ENCODE data around the gene NOP14.

The NOP14 gene

DNA sequence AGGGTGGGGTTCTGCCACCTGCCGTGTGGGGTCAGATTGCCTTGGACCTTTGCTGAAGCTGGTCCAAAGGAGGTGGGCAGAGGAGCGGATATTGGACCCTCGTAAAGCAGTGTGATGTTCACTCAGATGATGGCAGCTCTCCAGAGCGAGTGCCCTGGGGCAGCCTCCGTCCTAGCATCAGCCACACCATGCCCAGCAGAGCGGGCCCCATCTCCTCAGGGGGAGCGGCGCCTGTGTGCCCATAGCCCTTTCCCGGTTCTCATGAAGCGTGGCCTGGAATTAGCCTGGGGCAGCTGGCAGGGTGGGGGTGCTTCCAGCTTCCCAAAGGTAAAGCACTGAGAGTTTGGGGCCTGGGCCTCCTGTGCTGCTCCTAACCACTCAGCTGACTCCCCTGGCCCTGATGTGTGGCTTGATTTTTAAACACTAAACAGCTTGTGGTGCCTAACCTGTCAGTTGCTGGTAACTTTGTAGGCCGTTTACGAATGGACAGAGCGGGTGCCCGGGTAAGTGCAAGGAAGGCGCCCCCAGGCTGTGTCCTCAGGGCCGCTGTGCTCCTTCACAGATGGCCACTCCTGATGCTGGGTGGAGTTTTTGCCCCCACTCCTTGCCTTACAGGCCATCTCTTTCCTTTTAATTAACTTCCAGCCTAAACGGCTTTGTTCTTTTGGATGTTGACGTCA lies 36.0 kb downstream of the NOP14 start:
- H3K79me2 ChIP-seq (ENCODE audit: control insufficient read depth, low read length) = peaks cover 8% of the 10 kb centered on the region
- TF ChIP-seq, protein P1, sequence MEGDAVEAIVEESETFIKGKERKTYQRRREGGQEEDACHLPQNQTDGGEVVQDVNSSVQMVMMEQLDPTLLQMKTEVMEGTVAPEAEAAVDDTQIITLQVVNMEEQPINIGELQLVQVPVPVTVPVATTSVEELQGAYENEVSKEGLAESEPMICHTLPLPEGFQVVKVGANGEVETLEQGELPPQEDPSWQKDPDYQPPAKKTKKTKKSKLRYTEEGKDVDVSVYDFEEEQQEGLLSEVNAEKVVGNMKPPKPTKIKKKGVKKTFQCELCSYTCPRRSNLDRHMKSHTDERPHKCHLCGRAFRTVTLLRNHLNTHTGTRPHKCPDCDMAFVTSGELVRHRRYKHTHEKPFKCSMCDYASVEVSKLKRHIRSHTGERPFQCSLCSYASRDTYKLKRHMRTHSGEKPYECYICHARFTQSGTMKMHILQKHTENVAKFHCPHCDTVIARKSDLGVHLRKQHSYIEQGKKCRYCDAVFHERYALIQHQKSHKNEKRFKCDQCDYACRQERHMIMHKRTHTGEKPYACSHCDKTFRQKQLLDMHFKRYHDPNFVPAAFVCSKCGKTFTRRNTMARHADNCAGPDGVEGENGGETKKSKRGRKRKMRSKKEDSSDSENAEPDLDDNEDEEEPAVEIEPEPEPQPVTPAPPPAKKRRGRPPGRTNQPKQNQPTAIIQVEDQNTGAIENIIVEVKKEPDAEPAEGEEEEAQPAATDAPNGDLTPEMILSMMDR (IDR thresholded peaks at IDR 0.05; ENCODE audit: low read depth, low read length, poor library complexity, severe bottlenecking) = no peak
- no peak for TF ChIP-seq EZH2phosphoT487 (IDR thresholded peaks at IDR 0.05; ENCODE audit: borderline replicate concordance, low read length)
- H3K4me3 ChIP-seq (ENCODE audit: low read length) = no peak overlapping the region
- H3K9me3 ChIP-seq (ENCODE audit: control insufficient read depth, insufficient read depth, low read length) = no peaks in the 10 kb centered on the region
- no peaks in the 10 kb centered on the region for H3K9me2 ChIP-seq (replicated peaks; ENCODE audit: control insufficient read depth, low read length)
- H3K36me3 ChIP-seq (ENCODE audit: control insufficient read depth, low read length) = peaks cover 31% of the 10 kb centered on the region
- H3K27me3 ChIP-seq (ENCODE audit: control insufficient read depth, low read length) = no peaks in the 10 kb centered on the region
- H3K27ac ChIP-seq (ENCODE audit: low read depth, low read length) = no peak overlapping the region
- peaks cover 24% of the 10 kb centered on the region for H3K4me1 ChIP-seq (ENCODE audit: control insufficient read depth, low read length)
- H4K20me1 ChIP-seq (ENCODE audit: control insufficient read depth, insufficient read depth, low read depth, low read length) = no peaks in the 10 kb centered on the region
- H3K4me2 ChIP-seq (ENCODE audit: low read length) = no peak overlapping the region
- peaks cover 2% of the 10 kb centered on the region; the same call in 1 of the 2 replicates for H3F3A ChIP-seq (ENCODE audit: control insufficient read depth, insufficient read depth)

DNA sequence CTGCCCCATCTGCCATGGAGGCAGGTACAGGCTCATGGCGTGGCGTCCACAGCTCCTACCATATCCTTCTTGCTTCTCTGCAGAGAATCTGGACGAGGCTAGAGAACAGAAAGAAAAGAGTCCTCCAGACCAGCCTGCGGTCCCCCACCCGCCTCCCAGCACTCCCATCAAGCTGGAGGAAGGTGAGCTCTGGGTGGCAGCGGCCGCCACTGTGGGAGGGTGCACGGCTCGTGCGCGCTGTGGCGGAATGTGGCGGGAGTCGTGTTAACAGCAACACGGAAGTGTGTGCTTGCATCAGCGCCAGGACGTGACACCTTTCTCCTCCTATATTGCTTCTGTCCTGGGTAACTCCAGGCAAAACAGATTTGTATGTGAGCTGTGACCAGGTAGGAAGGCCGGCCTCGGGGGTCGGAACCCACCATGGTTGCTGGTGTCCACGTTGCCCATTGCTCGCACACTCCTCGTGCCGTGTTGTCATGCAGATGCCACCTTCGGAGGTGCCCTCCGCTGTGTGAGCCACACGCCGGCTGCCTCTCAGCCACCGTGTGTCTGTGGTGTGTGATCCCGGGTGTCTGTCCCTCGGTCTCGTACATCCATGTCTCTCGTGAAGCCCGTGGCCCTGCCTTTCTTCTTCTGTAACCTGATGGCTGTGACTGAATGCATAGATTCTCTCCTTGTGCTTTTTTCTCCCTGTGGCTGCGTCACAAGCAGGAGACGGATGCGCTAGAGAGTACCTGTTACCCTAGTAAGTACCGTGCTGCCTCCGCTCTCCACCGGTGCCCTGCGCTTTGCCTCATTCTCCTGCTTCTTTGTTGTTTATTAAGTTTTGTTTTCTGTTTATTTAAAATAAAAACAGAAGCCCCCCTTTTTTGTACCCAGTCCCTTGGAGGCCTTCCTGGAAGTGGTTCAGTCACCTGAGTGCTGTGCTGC lies 37.0 kb downstream of the NOP14 start:
- Histone ChIP-seq H3K36me3 (ENCODE audit: control insufficient read depth, low read length) (peaks cover 25% of the 10 kb centered on the region), H4K20me1 (ENCODE audit: control insufficient read depth, insufficient read depth, low read depth, low read length) (no peaks in the 10 kb centered on the region), H3K27ac (ENCODE audit: low read depth, low read length) (no peak overlapping the region), H3K4me3 (ENCODE audit: low read length) (no peak overlapping the region), H3K4me2 (ENCODE audit: low read length) (no peak overlapping the region), H3K79me2 (ENCODE audit: control insufficient read depth, low read length) (peaks cover 4% of the 10 kb centered on the region), H3K9me2 (replicated peaks; ENCODE audit: control insufficient read depth, low read length) (no peaks in the 10 kb centered on the region), H3K27me3 (ENCODE audit: control insufficient read depth, low read length) (no peaks in the 10 kb centered on the region), H3F3A (ENCODE audit: control insufficient read depth, insufficient read depth) (peaks cover 2% of the 10 kb centered on the region; the same call in 1 of the 2 replicates), H3K9me3 (ENCODE audit: control insufficient read depth, insufficient read depth, low read length) (no peaks in the 10 kb centered on the region), H3K4me1 (ENCODE audit: control insufficient read depth, low read length) (peaks cover 15% of the 10 kb centered on the region)
- TF ChIP-seq, protein P1 (IDR thresholded peaks at IDR 0.05; ENCODE audit: low read depth, low read length, poor library complexity, severe bottlenecking) = no peak

DNA sequence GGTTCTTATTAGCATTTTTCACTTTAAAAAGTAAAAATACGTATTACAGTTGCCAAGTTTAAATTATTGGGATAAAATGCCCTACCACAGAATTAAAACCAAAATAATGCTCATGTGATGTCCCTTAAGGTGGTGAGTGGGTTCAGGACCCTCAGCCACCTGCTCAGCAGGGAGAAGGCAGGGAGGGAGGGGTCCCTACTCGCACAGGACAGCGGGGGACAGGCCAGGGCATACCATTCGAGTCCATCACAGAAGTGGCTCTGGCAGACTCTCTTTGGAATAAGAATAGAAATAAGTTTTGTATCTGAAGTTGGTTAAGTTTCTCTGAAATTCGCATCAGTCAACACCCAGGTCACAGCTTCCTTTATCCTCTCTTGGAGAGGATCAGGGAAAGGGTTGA lies 37.7 kb downstream of the NOP14 start:
- Histone ChIP-seq H3K4me1 (ENCODE audit: control insufficient read depth, low read length) (peaks cover 11% of the 10 kb centered on the region), H4K20me1 (ENCODE audit: control insufficient read depth, insufficient read depth, low read depth, low read length) (no peaks in the 10 kb centered on the region), H3K9me2 (replicated peaks; ENCODE audit: control insufficient read depth, low read length) (no peaks in the 10 kb centered on the region), H3K79me2 (ENCODE audit: control insufficient read depth, low read length) (no peaks in the 10 kb centered on the region), H3K9me3 (ENCODE audit: control insufficient read depth, insufficient read depth, low read length) (no peaks in the 10 kb centered on the region), H3K4me3 (ENCODE audit: low read length) (no peak overlapping the region), H3K4me2 (ENCODE audit: low read length) (no peak overlapping the region), H3K27me3 (ENCODE audit: control insufficient read depth, low read length) (no peaks in the 10 kb centered on the region), H3F3A (ENCODE audit: control insufficient read depth, insufficient read depth) (peaks cover 2% of the 10 kb centered on the region; the same call in 1 of the 2 replicates), H3K36me3 (ENCODE audit: control insufficient read depth, low read length) (peaks cover 18% of the 10 kb centered on the region), H3K27ac (ENCODE audit: low read depth, low read length) (no peak overlapping the region)
- TF ChIP-seq, protein P1 (IDR thresholded peaks at IDR 0.05; ENCODE audit: low read depth, low read length, poor library complexity, severe bottlenecking) = no peak
- TF ChIP-seq EZH2phosphoT487 (IDR thresholded peaks at IDR 0.05; ENCODE audit: borderline replicate concordance, low read length) = no peak
